ENCODE results near the gene LRRC57.

The LRRC57 gene

GRCh38 chr15:42491539-42492225 is 56.9 kb downstream of the LRRC57 start:
- no peak for DNase-seq (ENCODE audit: low read depth, low spot score)

GRCh38 chr15:42490671-42491538 is 57.7 kb downstream of the LRRC57 start, which contains the start of gene ZNF106:
Gene ZNF106 (minus strand): TSS chr15:42491141. CDS start chr15:42472289, 18,852 bp downstream.
- DNase-seq (ENCODE audit: low read depth, low spot score): peak; percentile 74

GRCh38 chr15:42490291-42490670 is 58.3 kb downstream of the LRRC57 start:
- DNase-seq (ENCODE audit: low read depth, low spot score): no peak
